Breast epithelium (tissue), 3 donors: ENCODE results near the gene C1orf21.

Experiments used
- CTCF ChIP-seq, 3 donors: fragments of 450-650 bp; IDR thresholded peaks; one replicate each; pipeline ENCODE4 v1.5.1; 2016 to 2017; ENCODE audit warnings: antibody characterized with exemption in 3 of 3, mild to moderate bottlenecking in 3 of 3, moderate library complexity in 3 of 3
- POLR2A ChIP-seq: fragments of 450-650 bp; IDR thresholded peaks from one replicate; pipeline ENCODE4 v1.6.1; 2016; ENCODE audit warnings: antibody characterized with exemption, mild to moderate bottlenecking, moderate library complexity

- TF ChIP-seq CTCF (IDR thresholded peaks at IDR 0.05) (no peak), POLR2A (no peak)
Observed at GRCh38 chr1:184643661-184644060, 256.8 kb downstream of the C1orf21 start.
